SK-N-SH (cell line): Measurements from ENCODE around the gene NDUFAF4. TPM values are rescaled to one million over a fixed set of nuclear protein-coding genes. Genes with fewer than 3 reads are reported as not detected.

Experiments
- CTCF ChIA-PET: fragments of 300-600, 350-600 bp; formaldehyde crosslinking; extraction: SDS; loops from one replicate; lab custom pipeline; 2021; lab: Yijun Ruan, JAX
- POLR2A ChIA-PET: fragments of 350-600 bp; sonication (Branson Sonifier 250); formaldehyde crosslinking; extraction: SDS; loops from one replicate; lab custom pipeline; 2020; ENCODE audit warnings: antibody characterized with exemption, inconsistent platforms; lab: Yijun Ruan, JAX
- DNase-seq: peaks from one replicate; pipeline ENCODE4 v3.0.0; 2012
- H2AFZ ChIP-seq: fragments of 200-600 bp; sonication (generic); 2 replicates; pipeline ENCODE4 v1.8.1; 2016; ENCODE audit warnings: antibody characterized with exemption, mild to moderate bottlenecking, low read depth
- H3F3A ChIP-seq: fragments of 200-600 bp; sonication (generic); replicated peaks from 2 replicates; pipeline ENCODE3; 2016; ENCODE audit warnings: antibody characterized with exemption, mild to moderate bottlenecking; ENCODE audit not compliant: insufficient read depth
- H3K27ac ChIP-seq, 2 experiments: fragments of 200-500 bp in 1 of 2; fragments of 200-600 bp in 1 of 2; sonication (Bioruptor generic) in 1 of 2; sonication (generic), shearing (Covaris generic) in 1 of 2; 2 replicates each; pipeline versions ENCODE4 v1.5.1 to v1.6.1; 2014 to 2016; ENCODE audit warnings: low read depth in 2 of 2, inconsistent platforms in 1 of 2, low read length in 1 of 2, mild to moderate bottlenecking in 1 of 2, mixed read lengths in 1 of 2
- H3K27me3 ChIP-seq: fragments of 200-600 bp; sonication (generic), shearing (Covaris generic); 2 replicates; pipeline ENCODE4 v1.6.1; 2016; ENCODE audit warnings: mixed run types; ENCODE audit not compliant: insufficient read depth
- H3K36me3 ChIP-seq, 2 experiments: fragments of 200-500 bp in 1 of 2; fragments of 200-600 bp in 1 of 2; sonication (Bioruptor generic) in 1 of 2; sonication (generic) in 1 of 2; replicated peaks in 1 of 2; 2 replicates each; pipeline versions ENCODE3 to v1.5.1; 2014 to 2016; ENCODE audit warnings: low read length in 1 of 2, mild to moderate bottlenecking in 1 of 2; ENCODE audit not compliant: insufficient read depth in 2 of 2, control insufficient read depth in 1 of 2
- H3K4me1 ChIP-seq, 2 experiments: fragments of 200-500 bp in 1 of 2; fragments of 200-600 bp in 1 of 2; sonication (Bioruptor generic) in 1 of 2; sonication (generic), shearing (Covaris generic) in 1 of 2; 2 replicates each; pipeline versions ENCODE4 v1.5.1 to v1.6.1; 2014 to 2016; ENCODE audit warnings: low read depth in 1 of 2, low read length in 1 of 2, mixed run types in 1 of 2; ENCODE audit not compliant: insufficient read depth in 2 of 2, control insufficient read depth in 1 of 2
- H3K4me2 ChIP-seq: fragments of 200-600 bp; sonication (generic), shearing (Covaris generic); 2 replicates; pipeline ENCODE4 v1.6.1; 2017; ENCODE audit warnings: mixed run types
- H3K4me3 ChIP-seq, 2 experiments: fragments of 200-500 bp in 1 of 2; fragments of 200-600 bp in 1 of 2; sonication (Bioruptor generic) in 1 of 2; sonication (generic), shearing (Covaris generic) in 1 of 2; 2 replicates each; pipeline versions ENCODE4 v1.5.1 to v1.8.1; 2014 to 2016; ENCODE audit warnings: low read depth in 2 of 2, inconsistent platforms in 1 of 2, low read length in 1 of 2, mild to moderate bottlenecking in 1 of 2, mixed read lengths in 1 of 2, moderate library complexity in 1 of 2
- H3K79me2 ChIP-seq: fragments of 200-600 bp; sonication (generic); 2 replicates; pipeline ENCODE4 v1.8.1; 2017; ENCODE audit warnings: mild to moderate bottlenecking; ENCODE audit not compliant: insufficient read depth
- H3K9ac ChIP-seq: fragments of 200-600 bp; sonication (generic); 2 replicates; pipeline ENCODE4 v1.6.1; 2017; ENCODE audit warnings: mixed run types
- H3K9me2 ChIP-seq: fragments of 200-600 bp; sonication (generic); 2 replicates; pipeline ENCODE4 v1.6.1; 2017; ENCODE audit warnings: mixed run types
- H3K9me3 ChIP-seq: fragments of 200-600 bp; sonication (generic); 2 replicates; pipeline ENCODE4 v1.6.1; 2017; ENCODE audit warnings: mixed run types, mild to moderate bottlenecking, moderate library complexity
- H4K20me1 ChIP-seq: fragments of 200-600 bp; sonication (generic); 2 replicates; pipeline ENCODE4 v1.6.1; 2017; ENCODE audit warnings: mild to moderate bottlenecking, mixed run types; ENCODE audit not compliant: insufficient read depth
- CHD2 ChIP-seq: fragments of 150-350 bp; IDR thresholded peaks from 2 replicates; pipeline ENCODE4 v1.6.1; 2018; ENCODE audit warnings: low read length; ENCODE audit not compliant: partially characterized antibody
- EZH2phosphoT487 ChIP-seq: fragments of 200-600 bp; sonication (generic); IDR thresholded peaks from 2 replicates; pipeline ENCODE4 v1.6.1; 2017; ENCODE audit warnings: low read depth, mixed run types, mild to moderate bottlenecking, antibody characterized with exemption, moderate library complexity, borderline replicate concordance
- FOSL2 ChIP-seq: IDR thresholded peaks from 2 replicates; pipeline ENCODE4 v1.4.0; 2012; ENCODE audit warnings: low read depth, mild to moderate bottlenecking, moderate library complexity, borderline replicate concordance
- FOXJ3 ChIP-seq: sonication (generic); formaldehyde crosslinking; IDR thresholded peaks from 2 replicates; pipeline ENCODE4 v1.5.1; 2020; ENCODE audit warnings: mild to moderate bottlenecking, missing genetic modification reagents
- FOXM1 ChIP-seq: IDR thresholded peaks from 2 replicates; pipeline ENCODE4 v1.4.0; 2012; ENCODE audit warnings: low read depth, mild to moderate bottlenecking
- GATA2 ChIP-seq: sonication (generic); formaldehyde crosslinking; IDR thresholded peaks from 2 replicates; pipeline ENCODE4 v1.5.0; 2020; ENCODE audit warnings: mild to moderate bottlenecking, missing genetic modification reagents
- JUND ChIP-seq: IDR thresholded peaks from 2 replicates; pipeline ENCODE4 v1.4.0; 2012
- MXI1 ChIP-seq: IDR thresholded peaks from 2 replicates; pipeline ENCODE4 v1.6.1; 2012; ENCODE audit warnings: mild to moderate bottlenecking, low read depth, low read length, improper control_type of control experiment
- POLR2AphosphoS5 ChIP-seq: IDR thresholded peaks from 2 replicates; pipeline ENCODE4 v1.6.1; 2012; ENCODE audit warnings: low read depth, low read length
- RAD21 ChIP-seq: IDR thresholded peaks from 2 replicates; pipeline ENCODE4 v1.6.1; 2012; ENCODE audit warnings: mild to moderate bottlenecking, low read length
- RCOR1 ChIP-seq: fragments of 150-350 bp; IDR thresholded peaks from 2 replicates; pipeline ENCODE4 v1.6.1; 2017; ENCODE audit warnings: antibody characterized with exemption, low read length
- RFX5 ChIP-seq: IDR thresholded peaks from 2 replicates; pipeline ENCODE4 v1.6.1; 2012; ENCODE audit warnings: mild to moderate bottlenecking, improper control_type of control experiment, low read length
- RXRA ChIP-seq: IDR thresholded peaks from 2 replicates; pipeline ENCODE4 v1.4.0; 2012; ENCODE audit warnings: low read depth, mild to moderate bottlenecking, borderline replicate concordance
- SIN3A ChIP-seq: IDR thresholded peaks from 2 replicates; pipeline ENCODE4 v1.6.1; 2012; ENCODE audit warnings: low read depth, mild to moderate bottlenecking, low read length, moderate library complexity, borderline replicate concordance
- SMC3 ChIP-seq: IDR thresholded peaks from 2 replicates; pipeline ENCODE4 v1.6.1; 2012; ENCODE audit warnings: low read depth, low read length, improper control_type of control experiment
- TAF1 ChIP-seq: IDR thresholded peaks from 2 replicates; pipeline ENCODE4 v1.6.1; 2012; ENCODE audit warnings: low read depth, mild to moderate bottlenecking, low read length, moderate library complexity, borderline replicate concordance
- TCF12 ChIP-seq: IDR thresholded peaks from 2 replicates; pipeline ENCODE4 v1.4.0; 2012
- YY1 ChIP-seq: IDR thresholded peaks from 2 replicates; pipeline ENCODE4 v1.4.0; 2012; ENCODE audit warnings: low read depth, mild to moderate bottlenecking
- WGBS: methylation state at CpG from one replicate; pipeline ENCODE4 v1.1.6; 2017; ENCODE audit warnings: low lambda C conversion rate; 5-methylcytosine and 5-hydroxymethylcytosine counted together
- polyA plus RNA-seq, 3 experiments: library from polyadenylated mRNA; depleted of rRNA; stranded (reverse); fragments of >200 nt; gene quantifications; 2 replicates each; pipeline ENCODE4 v1.2.3, GENCODE V29; 2012
- TF ChIP-seq, protein P1 (sequence below): IDR thresholded peaks from 2 replicates; pipeline ENCODE4 v1.4.0; 2012; ENCODE audit warnings: low read depth, borderline replicate concordance
- TF ChIP-seq, protein P2 (sequence below): IDR thresholded peaks from 2 replicates; pipeline ENCODE4; 2012
- TF ChIP-seq, protein P3 (sequence below): fragments of 150-350 bp; IDR thresholded peaks from 2 replicates; pipeline ENCODE4 v1.6.1; 2016; ENCODE audit warnings: mild to moderate bottlenecking, low read depth, low read length
- TF ChIP-seq, protein P4 (sequence below): IDR thresholded peaks from 2 replicates; pipeline ENCODE4 v1.4.0; 2012; ENCODE audit warnings: low read depth, borderline replicate concordance
- TF ChIP-seq, protein P5 (sequence below): fragments of 150-350 bp; IDR thresholded peaks from 2 replicates; pipeline ENCODE4 v1.6.1; 2017; ENCODE audit warnings: antibody characterized with exemption, low read length, low read depth, borderline replicate concordance
- TF ChIP-seq, protein P6 (sequence below): fragments of 200-600 bp; sonication (generic); IDR thresholded peaks from 2 replicates; pipeline ENCODE4 v1.6.1; 2017; ENCODE audit warnings: antibody characterized with exemption, mild to moderate bottlenecking, moderate library complexity

Gene NDUFAF4
- 15.9 and 16.7 TPM in 2 replicates for polyA plus RNA-seq (2012; rRNA removed)
- polyA plus RNA-seq (2012; cell fraction: cytosol; rRNA removed), result 26.2 and 36.8 TPM in 2 replicates
- polyA plus RNA-seq (2012; cell fraction: nucleus; rRNA removed), result 4.4 and 8.9 TPM in 2 replicates

DNA sequence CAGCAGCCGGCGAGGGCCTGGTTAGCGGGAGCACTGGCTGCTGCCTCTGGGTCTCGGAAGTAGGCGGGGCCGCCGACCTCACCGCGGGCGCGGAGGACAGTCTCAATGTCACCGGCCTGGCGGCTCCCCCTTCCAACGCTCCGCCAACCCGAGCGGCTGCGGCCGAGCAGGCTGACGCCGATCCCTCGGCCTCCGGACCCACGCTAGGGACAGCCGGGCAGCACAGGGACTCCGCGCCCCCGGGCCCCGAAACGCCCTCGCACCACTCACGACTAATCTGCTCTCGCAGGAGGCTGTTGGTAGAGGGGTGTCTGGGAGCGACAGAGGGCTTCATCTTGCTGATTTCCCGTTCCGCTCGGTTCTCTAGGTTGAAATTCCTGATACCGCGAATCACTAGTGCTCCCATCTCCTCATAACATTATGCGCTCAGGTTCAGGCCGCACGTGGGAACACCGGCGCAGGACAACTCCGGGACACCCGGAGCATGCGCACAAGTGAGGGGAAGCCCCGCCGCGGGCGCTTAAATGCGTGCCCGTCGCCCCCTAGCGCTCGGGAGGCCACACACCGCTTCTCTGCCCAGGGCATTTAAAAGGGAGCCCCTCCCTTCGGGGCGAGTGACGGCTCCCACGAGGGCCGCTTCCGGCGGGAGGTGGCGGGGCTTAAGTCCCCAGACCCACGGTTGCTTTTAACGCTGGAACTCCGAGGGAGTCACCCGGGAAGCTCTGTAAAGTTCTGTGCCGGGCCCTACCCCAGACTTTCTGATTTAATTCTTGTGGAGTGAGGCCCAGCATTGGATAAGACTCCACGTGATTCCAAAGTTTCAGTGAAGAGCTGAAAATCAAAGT lies at the start of gene NDUFAF4:
NDUFAF4 (minus strand) TSS at position 496 of the 845 bp plus-strand sequence; CDS start at position 406, 90 bp downstream.
- H3F3A ChIP-seq, result peaks cover 8% of the 10 kb centered on the region
- peaks cover 23 to 38% of the 10 kb centered on the region in 2 experiments for H3K36me3 ChIP-seq
- peak within 1 kb of the TSS; percentile 100 for H2AFZ ChIP-seq
- H3K4me1 ChIP-seq, result peaks cover 6 to 15% of the 10 kb centered on the region in 2 experiments; a peak in 3 of 4 replicates
- peaks cover 35% of the 10 kb centered on the region for H3K79me2 ChIP-seq
- H3K27me3 ChIP-seq, result no peaks in the 10 kb centered on the region
- H3K9me3 ChIP-seq, result no peaks in the 10 kb centered on the region
- peak within 1 kb of the TSS; percentile 62 for H3K9ac ChIP-seq
- H4K20me1 ChIP-seq, result no peaks in the 10 kb centered on the region
- H3K4me3 ChIP-seq, result peak within 1 kb of the TSS; percentile 95
- ChIA-PET CTCF (interaction anchor here (0.5 to 4.9 kb wide), 37 partner anchors 9 to 281 kb away, joined by 3 to 120 read pairs (median 6); partner anchors contain the start of gene GPR63), POLR2A (no interaction called here)
- peak within 1 kb of the TSS; percentile 79 for H3K4me2 ChIP-seq
- WGBS, result 3% methylated on average over 21 of the region's 71 CpGs
- H3K9me2 ChIP-seq, result no peaks in the 10 kb centered on the region
- peak; percentile 95 for DNase-seq
- H3K27ac ChIP-seq, result peak within 1 kb of the TSS; percentile 84 to 85
- TF ChIP-seq RCOR1 (0 out of 2 replicates have a peak, but pooled peaks have one; percentile 54), SIN3A (peak; percentile 93), RFX5 (no peak; the same call in 1 of the 2 replicates), MXI1 (peak; percentile 98), FOSL2 (no peak), RAD21 (peak; percentile 63), TAF1 (peak; percentile 42; the same call in 1 of the 2 replicates), YY1 (no peak), RXRA (no peak), POLR2AphosphoS5 (peak; percentile 51; the same call in 1 of the 2 replicates), GATA2 (CRISPR knock-in tag) (no peak), EZH2phosphoT487 (no peak), TCF12 (peak; percentile 38; the same call in 1 of the 2 replicates), JUND (no peak), FOXJ3 (peak; percentile 39; the same call in 1 of the 2 replicates), SMC3 (peak; percentile 39), CHD2 (peak; percentile 44), FOXM1 (no peak)
- TF ChIP-seq, protein P1, sequence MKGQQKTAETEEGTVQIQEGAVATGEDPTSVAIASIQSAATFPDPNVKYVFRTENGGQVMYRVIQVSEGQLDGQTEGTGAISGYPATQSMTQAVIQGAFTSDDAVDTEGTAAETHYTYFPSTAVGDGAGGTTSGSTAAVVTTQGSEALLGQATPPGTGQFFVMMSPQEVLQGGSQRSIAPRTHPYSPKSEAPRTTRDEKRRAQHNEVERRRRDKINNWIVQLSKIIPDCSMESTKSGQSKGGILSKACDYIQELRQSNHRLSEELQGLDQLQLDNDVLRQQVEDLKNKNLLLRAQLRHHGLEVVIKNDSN, result peak; percentile 27
- TF ChIP-seq, protein P2, sequence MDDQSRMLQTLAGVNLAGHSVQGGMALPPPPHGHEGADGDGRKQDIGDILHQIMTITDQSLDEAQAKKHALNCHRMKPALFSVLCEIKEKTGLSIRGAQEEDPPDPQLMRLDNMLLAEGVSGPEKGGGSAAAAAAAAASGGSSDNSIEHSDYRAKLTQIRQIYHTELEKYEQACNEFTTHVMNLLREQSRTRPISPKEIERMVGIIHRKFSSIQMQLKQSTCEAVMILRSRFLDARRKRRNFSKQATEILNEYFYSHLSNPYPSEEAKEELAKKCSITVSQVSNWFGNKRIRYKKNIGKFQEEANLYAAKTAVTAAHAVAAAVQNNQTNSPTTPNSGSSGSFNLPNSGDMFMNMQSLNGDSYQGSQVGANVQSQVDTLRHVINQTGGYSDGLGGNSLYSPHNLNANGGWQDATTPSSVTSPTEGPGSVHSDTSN, result peak; percentile 54
- TF ChIP-seq, protein P3, sequence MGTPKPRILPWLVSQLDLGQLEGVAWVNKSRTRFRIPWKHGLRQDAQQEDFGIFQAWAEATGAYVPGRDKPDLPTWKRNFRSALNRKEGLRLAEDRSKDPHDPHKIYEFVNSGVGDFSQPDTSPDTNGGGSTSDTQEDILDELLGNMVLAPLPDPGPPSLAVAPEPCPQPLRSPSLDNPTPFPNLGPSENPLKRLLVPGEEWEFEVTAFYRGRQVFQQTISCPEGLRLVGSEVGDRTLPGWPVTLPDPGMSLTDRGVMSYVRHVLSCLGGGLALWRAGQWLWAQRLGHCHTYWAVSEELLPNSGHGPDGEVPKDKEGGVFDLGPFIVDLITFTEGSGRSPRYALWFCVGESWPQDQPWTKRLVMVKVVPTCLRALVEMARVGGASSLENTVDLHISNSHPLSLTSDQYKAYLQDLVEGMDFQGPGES, result no peak
- TF ChIP-seq, protein P4, sequence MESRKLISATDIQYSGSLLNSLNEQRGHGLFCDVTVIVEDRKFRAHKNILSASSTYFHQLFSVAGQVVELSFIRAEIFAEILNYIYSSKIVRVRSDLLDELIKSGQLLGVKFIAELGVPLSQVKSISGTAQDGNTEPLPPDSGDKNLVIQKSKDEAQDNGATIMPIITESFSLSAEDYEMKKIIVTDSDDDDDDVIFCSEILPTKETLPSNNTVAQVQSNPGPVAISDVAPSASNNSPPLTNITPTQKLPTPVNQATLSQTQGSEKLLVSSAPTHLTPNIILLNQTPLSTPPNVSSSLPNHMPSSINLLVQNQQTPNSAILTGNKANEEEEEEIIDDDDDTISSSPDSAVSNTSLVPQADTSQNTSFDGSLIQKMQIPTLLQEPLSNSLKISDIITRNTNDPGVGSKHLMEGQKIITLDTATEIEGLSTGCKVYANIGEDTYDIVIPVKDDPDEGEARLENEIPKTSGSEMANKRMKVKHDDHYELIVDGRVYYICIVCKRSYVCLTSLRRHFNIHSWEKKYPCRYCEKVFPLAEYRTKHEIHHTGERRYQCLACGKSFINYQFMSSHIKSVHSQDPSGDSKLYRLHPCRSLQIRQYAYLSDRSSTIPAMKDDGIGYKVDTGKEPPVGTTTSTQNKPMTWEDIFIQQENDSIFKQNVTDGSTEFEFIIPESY, result no peak
- TF ChIP-seq, protein P5, sequence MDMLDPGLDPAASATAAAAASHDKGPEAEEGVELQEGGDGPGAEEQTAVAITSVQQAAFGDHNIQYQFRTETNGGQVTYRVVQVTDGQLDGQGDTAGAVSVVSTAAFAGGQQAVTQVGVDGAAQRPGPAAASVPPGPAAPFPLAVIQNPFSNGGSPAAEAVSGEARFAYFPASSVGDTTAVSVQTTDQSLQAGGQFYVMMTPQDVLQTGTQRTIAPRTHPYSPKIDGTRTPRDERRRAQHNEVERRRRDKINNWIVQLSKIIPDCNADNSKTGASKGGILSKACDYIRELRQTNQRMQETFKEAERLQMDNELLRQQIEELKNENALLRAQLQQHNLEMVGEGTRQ, result no peak
- TF ChIP-seq, protein P6, sequence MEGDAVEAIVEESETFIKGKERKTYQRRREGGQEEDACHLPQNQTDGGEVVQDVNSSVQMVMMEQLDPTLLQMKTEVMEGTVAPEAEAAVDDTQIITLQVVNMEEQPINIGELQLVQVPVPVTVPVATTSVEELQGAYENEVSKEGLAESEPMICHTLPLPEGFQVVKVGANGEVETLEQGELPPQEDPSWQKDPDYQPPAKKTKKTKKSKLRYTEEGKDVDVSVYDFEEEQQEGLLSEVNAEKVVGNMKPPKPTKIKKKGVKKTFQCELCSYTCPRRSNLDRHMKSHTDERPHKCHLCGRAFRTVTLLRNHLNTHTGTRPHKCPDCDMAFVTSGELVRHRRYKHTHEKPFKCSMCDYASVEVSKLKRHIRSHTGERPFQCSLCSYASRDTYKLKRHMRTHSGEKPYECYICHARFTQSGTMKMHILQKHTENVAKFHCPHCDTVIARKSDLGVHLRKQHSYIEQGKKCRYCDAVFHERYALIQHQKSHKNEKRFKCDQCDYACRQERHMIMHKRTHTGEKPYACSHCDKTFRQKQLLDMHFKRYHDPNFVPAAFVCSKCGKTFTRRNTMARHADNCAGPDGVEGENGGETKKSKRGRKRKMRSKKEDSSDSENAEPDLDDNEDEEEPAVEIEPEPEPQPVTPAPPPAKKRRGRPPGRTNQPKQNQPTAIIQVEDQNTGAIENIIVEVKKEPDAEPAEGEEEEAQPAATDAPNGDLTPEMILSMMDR, result peak; percentile 88
